Measurements from ENCODE around the gene PLAAT1.

PLAAT1 gene

GRCh38 chr3:193292386-193292785 lies 51.4 kb downstream of the PLAAT1 start:
- no peak for TF ChIP-seq ZNF274 (IDR thresholded peaks at IDR 0.05; ENCODE audit: low read depth, low read length)
- no peak overlapping the region for H3K4me3 ChIP-seq (ENCODE audit: low read length)

DNA sequence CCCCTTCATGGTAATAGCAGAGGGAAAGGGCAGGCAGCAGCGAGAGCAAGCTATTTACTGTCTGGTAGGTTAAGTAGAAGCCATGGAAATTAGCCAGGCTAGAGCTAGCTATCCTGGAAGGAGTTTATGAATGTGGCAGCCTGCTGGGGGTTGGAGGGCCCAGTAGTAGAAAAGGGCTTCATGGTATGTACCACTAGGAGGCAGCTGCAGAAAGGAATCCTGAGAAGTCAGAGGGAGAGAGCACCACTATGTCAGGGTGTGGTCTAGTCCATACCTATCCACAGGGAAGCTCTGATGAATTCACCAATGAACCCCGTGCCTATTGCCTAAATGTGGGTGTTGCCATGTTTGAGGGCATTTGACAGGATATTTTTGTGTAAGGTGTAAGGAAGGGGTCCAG lies 55.0 kb downstream of the PLAAT1 start:
- no peak for TF ChIP-seq ZNF274 (IDR thresholded peaks at IDR 0.05; ENCODE audit: low read depth, low read length)
- H3K4me3 ChIP-seq (ENCODE audit: low read length), result no peak overlapping the region

DNA sequence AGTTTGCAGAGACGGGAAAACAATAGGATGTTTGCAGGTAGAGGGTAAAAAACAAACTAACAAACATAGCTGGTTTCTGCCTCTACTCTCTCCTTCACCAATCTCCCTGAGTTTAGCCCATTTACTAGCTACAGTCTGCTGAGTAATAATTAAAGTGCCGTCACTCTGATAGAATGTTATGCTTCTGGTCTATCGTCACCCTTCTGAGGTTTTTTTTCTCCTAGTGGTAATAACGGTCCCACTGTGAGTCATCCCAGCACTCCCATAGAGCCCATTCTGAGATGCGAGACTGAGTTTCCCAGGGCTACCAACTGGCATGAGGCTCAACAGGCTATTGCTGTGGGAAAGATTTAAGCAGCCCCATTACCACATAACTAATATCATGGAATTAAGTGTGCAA lies 56.4 kb downstream of the PLAAT1 start:
- TF ChIP-seq ZNF274 (IDR thresholded peaks at IDR 0.05; ENCODE audit: low read depth, low read length), result no peak
- no peak overlapping the region for H3K4me3 ChIP-seq (ENCODE audit: low read length)

GRCh38 chr3:193301433-193301832 lies 60.4 kb downstream of the PLAAT1 start:
- no peak overlapping the region for H3K4me3 ChIP-seq (ENCODE audit: low read length)
- no peak for TF ChIP-seq ZNF274 (IDR thresholded peaks at IDR 0.05; ENCODE audit: low read depth, low read length)

DNA sequence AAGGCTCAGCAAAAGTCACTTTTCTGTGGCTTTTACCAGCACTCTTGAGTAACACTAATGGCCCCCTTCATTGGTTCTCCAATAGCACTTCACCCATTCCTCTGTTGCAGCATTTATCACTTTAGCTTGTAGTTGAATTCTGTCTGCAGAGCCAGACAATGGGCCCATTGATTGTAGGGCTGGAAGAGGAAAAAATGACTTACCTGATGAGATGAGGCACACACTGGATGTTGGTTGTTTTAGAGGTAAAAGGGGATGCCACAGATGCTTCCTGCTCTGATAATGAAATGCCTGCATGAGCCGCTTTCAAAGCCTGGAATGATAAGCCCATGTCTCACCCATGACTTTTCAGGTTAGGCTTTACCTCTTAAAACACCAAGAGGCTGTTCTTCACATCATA lies 64.3 kb downstream of the PLAAT1 start:
- no peak for TF ChIP-seq ZNF274 (IDR thresholded peaks at IDR 0.05; ENCODE audit: low read depth, low read length)
- no peak overlapping the region for H3K4me3 ChIP-seq (ENCODE audit: low read length)

GRCh38 chr3:193310914-193311723 lies 70.1 kb downstream of the PLAAT1 start:
- no peak overlapping the region for H3K4me3 ChIP-seq (ENCODE audit: low read length)
- TF ChIP-seq ZNF274 (IDR thresholded peaks at IDR 0.05; ENCODE audit: low read depth, low read length), result no peak

DNA sequence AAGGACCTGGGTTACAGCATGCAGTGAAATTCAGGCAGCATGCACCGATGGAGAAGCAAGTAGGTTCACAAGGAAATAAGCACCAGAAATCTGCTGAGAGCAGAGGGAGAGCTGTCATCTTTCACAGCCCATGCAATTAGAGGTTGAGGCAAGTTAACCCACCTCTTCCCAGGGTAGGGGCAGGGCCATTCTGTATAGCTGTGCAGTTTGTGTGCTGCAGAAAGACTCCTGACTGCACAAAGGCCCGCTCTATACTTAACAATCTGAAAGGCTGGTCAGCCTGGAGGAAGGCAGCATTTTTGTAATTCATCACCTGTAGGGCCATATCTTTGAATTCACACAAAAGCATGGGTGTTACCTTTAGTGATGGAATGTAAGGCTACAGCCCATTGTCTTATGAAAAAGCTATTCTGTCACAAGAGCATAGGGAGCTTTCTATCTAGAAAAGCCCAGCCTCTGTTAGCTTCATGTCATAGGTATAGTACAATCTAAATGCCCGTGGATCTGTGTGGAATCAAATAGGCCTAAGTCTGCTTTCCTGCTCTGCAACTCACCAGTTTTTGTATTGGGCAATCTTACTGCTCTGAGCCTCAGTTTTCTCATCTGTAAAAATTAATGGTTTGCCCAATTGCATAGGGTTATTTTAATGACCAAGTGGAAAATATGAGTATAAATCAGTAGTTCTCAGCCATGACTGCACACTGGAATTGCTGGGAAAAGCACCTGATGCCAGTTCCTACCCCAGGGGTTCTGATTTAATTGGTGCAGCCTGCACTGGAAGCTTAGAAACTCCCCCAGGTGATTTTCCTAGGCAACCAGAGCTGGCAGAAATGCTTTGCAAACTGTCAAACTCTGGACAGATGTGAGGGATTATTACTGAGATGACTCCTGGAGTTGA lies 72.3 kb downstream of the PLAAT1 start:
- no peak for TF ChIP-seq ZNF274 (IDR thresholded peaks at IDR 0.05; ENCODE audit: low read depth, low read length)
- no peak overlapping the region for H3K4me3 ChIP-seq (ENCODE audit: low read length)

- no peak overlapping the region for H3K4me3 ChIP-seq (ENCODE audit: low read length)
- no peak for TF ChIP-seq ZNF274 (IDR thresholded peaks at IDR 0.05; ENCODE audit: low read depth, low read length)
These were observed 73.1 kb downstream of the PLAAT1 start for GRCh38 chr3:193314161-193314560.

DNA sequence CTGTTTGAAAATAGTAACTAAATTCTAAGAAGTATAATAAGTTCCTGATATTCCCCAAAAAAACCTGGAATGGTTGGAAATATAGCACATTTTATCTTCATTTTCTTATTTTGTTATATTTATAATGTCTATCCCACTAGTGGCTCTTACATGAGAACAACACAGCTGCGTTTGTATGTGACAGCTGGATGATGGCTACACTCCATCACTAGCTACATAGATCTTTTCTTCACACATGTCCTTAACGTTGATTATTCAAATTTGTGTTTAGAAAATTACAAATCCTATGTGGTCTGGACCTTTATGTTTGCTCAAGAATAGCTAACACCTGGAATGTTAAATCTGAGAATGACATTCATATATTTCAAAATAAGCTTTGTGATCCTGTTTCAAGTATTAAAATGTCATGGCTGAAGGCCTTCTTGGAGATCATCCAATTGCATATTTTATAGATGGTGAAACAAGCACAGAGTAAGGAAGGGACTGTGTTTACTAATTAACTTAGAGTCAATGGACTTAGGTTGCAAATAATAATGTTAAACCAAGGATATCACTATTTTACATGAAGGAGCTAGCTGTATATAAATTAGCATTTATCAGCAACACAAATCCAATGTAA lies 76.8 kb downstream of the PLAAT1 start:
- TF ChIP-seq ZNF274 (IDR thresholded peaks at IDR 0.05; ENCODE audit: low read depth, low read length), result no peak

More for the DNA sequence above, 76.8 kb downstream of the PLAAT1 start:
- no peak overlapping the region for H3K4me3 ChIP-seq (ENCODE audit: low read length)
